HG03439 (cell line): ENCODE results near the gene FOXQ1.
"Not testable (repeated sequence)": the region's sequence is repeated elsewhere in the genome, so short reads cannot be mapped to it uniquely, and the experiment has no call there.

Experiments
- ATAC-seq: cut with Tn5 transposase; IDR thresholded peaks from one replicate; pipeline ENCODE4 v1.9.1; 2021; ENCODE audit warnings: mild to moderate bottlenecking, moderate library complexity; ENCODE audit not compliant: unreplicated experiment

FOXQ1 gene

GRCh38 chr6:1318584-1318983 is 6.7 kb downstream of the FOXQ1 start:
- not testable (repeated sequence) for ATAC-seq

DNA sequence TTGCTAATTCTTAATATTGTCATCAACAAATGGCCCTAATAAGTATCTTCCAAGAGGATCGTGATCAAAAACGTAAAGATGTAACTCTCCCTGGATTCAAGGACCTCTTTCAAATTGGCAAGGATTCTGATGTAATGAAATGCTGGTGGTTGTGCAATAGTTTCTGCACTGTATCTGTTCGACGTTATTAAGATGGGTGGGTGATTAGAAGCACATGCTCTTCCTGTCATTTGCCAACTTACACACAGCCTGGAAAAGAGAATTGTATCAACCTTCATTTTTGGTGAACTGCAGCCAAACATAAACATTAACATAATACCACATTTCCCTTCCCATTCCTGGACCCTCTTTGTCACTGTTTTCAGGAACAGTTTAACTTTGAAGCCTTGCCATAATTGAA is 9.8 kb downstream of the FOXQ1 start:
- no peak for ATAC-seq

- no peak for ATAC-seq
Measured at GRCh38 chr6:1322156-1322555, 10.3 kb downstream of the FOXQ1 start.

GRCh38 chr6:1322696-1323219 is 10.9 kb downstream of the FOXQ1 start:
- ATAC-seq, result no peak

GRCh38 chr6:1324936-1325335 is 13.0 kb downstream of the FOXQ1 start:
- no peak for ATAC-seq

- no peak for ATAC-seq
Measured at GRCh38 chr6:1325461-1326309, 13.8 kb downstream of the FOXQ1 start.

- no peak for ATAC-seq
Measured at GRCh38 chr6:1326535-1327121, 14.7 kb downstream of the FOXQ1 start.

DNA sequence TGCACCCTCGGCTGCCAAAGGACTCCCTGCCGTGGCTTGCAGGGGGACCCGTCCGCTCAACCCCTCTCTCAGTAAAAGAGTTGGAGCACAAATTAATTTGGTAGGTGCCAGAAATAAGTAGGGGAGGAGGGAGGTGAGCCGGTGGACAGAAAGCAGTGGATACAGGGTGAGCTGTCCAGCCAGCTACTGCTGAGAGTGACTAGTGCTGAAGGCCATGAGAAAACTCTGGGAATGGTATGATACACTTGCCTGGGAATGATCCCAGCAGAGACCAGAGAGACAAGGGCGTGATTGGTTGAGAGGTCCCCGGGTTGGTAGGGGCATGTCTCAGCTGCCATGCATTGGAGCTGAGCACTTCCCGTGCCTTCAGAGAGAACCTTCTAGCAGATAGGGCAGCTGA is 15.7 kb downstream of the FOXQ1 start:
- no peak for ATAC-seq

DNA sequence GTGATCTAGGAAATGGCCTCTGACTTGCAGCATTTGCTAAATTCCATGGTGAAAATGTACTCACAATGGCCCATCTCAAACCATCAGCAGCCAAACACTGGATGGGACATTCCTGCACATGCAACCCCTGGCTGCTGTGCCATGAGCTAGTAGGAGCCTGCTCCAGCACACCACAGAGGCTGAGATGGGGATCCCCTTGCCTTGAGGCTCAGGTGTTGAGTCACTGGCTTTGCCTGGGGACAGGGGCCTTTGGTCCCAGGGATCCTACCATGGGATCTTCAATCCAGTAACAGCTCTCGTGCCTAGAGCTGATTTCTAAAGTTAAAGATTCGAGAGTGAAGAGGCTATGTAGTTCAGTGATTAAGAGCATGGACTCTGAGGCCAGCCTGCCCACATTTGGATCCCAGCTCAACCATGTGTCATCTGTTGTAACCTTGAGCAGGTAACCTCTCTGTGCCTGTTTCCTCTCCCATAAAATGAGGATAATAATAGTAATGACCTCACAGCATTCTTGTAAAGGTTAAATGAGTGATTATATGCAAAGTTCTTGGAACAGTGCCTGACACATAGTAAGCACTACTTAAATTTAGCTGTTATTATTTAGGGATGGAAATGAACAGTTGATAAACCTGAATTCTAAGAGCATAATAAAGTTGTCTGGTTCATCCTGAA is 16.4 kb downstream of the FOXQ1 start:
- ATAC-seq, result no peak

- ATAC-seq, result no peak
Measured at GRCh38 chr6:1329708-1330107, 17.8 kb downstream of the FOXQ1 start.

- no peak for ATAC-seq
Measured at GRCh38 chr6:1334684-1335083, 22.8 kb downstream of the FOXQ1 start.

GRCh38 chr6:1335367-1336037 is 23.6 kb downstream of the FOXQ1 start:
- no peak for ATAC-seq

GRCh38 chr6:1336246-1336843 is 24.4 kb downstream of the FOXQ1 start:
- no peak for ATAC-seq

GRCh38 chr6:1337791-1338190 is 25.9 kb downstream of the FOXQ1 start:
- ATAC-seq, result no peak

DNA sequence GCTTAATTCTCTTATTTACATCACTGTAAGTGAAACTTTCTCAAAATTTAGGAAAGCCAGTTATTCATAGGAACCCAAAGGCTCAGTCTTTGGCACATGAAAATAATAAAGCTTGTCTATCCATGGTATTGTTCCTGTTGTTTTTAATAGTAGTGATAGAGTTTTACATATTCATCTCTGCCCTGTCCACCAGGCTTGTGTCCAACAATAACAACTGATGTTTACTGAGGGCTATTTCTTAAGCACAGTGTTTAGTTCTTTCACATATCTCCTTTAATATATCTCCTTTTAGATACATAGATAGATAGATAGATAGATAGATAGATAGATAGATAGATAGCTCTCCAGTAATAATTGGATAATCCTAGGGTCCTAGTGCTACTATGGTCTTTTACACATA is 34.2 kb downstream of the FOXQ1 start:
- no peak for ATAC-seq

GRCh38 chr6:1346558-1347091 is 34.7 kb downstream of the FOXQ1 start:
- no peak for ATAC-seq

- no peak for ATAC-seq
Measured at GRCh38 chr6:1347161-1347560, 35.3 kb downstream of the FOXQ1 start.

DNA sequence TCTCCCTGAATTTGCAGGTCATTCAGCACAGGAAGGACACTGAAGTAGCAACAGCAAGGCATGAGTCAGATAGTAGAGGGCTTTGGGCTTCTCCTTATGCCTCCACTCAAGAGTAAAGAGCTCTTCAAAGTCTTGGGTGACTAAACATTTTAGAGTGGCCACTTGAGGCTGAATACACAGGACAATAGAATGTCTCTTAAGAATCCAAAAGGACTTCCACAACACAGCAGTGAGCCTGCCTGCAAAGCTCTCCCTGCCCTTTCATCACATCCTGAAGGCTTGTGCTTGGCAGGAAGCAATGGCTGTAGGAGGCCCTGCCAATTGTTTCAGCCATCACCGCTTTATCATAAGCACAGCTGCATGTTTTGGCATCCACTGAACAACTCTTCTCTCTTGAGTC is 36.8 kb downstream of the FOXQ1 start:
- ATAC-seq, result no peak

GRCh38 chr6:1349655-1350054 is 37.8 kb downstream of the FOXQ1 start:
- ATAC-seq, result no peak

DNA sequence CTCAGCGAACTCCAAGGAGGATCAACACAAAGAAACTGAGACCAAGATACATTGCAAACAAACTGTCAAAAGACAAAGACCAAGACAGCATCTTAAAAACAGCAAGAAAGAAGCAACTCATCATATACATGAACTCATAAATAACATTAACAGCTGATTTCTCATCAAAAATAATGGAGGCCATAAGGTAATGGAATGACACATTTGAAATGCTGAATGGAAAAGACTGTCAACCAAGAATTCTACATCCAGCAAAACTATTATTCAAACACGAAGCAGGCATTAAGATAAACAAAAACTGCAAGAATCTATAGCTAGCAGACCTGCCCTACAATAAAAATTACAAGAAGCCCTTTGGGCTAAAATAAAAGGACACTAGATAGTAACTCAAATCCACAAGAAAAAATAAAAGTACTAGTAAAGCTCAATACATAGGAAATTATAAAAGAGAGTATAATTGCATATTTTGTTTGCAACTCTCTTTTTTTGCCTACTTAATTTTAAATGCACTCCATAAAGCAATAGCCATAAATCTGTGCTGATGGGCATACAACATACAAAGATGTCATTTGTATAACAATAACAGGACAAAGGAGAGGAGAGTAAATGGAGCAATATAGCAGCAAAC is 39.6 kb downstream of the FOXQ1 start:
- ATAC-seq, result no peak
